Adipocyte (in vitro differentiated cells): ENCODE data around the gene USF1.
"Not testable (repeated sequence)": the region's sequence is repeated elsewhere in the genome, so short reads cannot be mapped to it uniquely, and the experiment has no call there.

Experiments
- DNase-seq: peaks from one replicate; pipeline ENCODE4 v3.0.0-alpha.2; 2015; ENCODE audit warnings: low read depth
- H3K27me3 ChIP-seq: replicated peaks from 2 replicates; pipeline ENCODE4 v1.7.0; 2013; ENCODE audit warnings: mild to moderate bottlenecking, low read length, moderate library complexity; ENCODE audit not compliant: control insufficient read depth, insufficient read depth
- H3K36me3 ChIP-seq: 2 replicates; pipeline ENCODE4 v1.7.0; 2013; ENCODE audit warnings: low read length, mild to moderate bottlenecking, moderate library complexity; ENCODE audit not compliant: control insufficient read depth, insufficient read depth, severe bottlenecking
- H3K4me1 ChIP-seq: 2 replicates; pipeline ENCODE4 v1.7.0; 2013; ENCODE audit warnings: mild to moderate bottlenecking, low read length, moderate library complexity; ENCODE audit not compliant: control insufficient read depth, insufficient read depth
- H3K4me3 ChIP-seq: 2 replicates; pipeline ENCODE4 v1.7.0; 2013; ENCODE audit warnings: mild to moderate bottlenecking, low read length, moderate library complexity
- H3K9ac ChIP-seq: 2 replicates; pipeline ENCODE4 v1.7.0; 2013; ENCODE audit warnings: mild to moderate bottlenecking, low read length, moderate library complexity
- H3K9me3 ChIP-seq: 2 replicates; pipeline ENCODE4 v1.7.0; 2013; ENCODE audit warnings: mild to moderate bottlenecking, low read length, moderate library complexity; ENCODE audit not compliant: control insufficient read depth

Gene USF1

DNA sequence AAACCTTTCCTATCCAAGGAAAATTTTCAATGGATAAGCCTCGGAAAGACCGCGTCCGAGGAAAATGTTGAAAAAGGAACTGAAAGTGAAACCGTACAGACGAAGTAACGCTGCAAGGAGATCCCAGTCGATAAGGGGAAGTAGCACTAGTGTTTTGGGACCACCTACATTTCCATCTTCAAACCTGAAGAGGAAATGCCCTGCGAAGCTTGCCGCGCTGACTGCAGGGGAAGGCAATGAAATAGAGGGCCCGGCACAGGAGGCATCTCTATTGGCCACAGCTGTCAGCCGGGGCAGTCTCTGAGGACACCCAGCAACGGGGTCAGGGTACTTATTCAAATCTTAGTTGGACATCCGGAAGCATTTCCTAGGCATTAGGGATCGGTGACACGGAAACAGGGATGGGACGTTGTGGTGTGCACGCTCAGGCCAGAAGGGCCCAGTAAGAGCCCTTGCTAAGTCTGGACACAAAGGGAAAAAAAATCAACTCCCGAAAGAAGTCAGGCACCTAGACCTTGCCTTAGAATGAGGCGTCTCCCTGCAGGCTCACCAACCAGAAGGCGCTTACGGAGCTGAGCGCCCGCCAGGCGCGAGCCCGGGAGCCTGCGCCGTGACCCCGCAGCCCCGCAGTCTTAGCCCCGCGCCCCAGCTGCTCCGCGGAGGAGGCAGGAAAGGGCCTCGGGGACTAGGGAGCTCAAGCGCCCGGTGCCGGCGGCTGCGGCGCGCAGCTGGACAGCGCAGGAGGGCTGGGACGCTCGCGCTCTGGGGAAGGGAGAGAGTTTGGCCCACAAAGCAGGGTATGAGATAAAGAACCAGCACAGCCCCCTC is 655 bp downstream of the USF1 start:
- DNase-seq: peak; percentile 78
- Histone ChIP-seq H3K9me3 (peaks cover 18% of the 10 kb centered on the region), H3K4me1 (peaks cover 14% of the 10 kb centered on the region), H3K9ac (peak overlapping the region; percentile 98), H3K36me3 (peaks cover 28% of the 10 kb centered on the region), H3K4me3 (peak overlapping the region; percentile 96), H3K27me3 (no peaks in the 10 kb centered on the region)

GRCh38 chr1:161044535-161044907 is 1.3 kb downstream of the USF1 start:
- Histone ChIP-seq H3K4me1 (peaks cover 14% of the 10 kb centered on the region), H3K27me3 (no peaks in the 10 kb centered on the region), H3K4me3 (peak overlapping the region; percentile 96), H3K9ac (peak overlapping the region; percentile 98), H3K9me3 (peaks cover 14% of the 10 kb centered on the region), H3K36me3 (peaks cover 34% of the 10 kb centered on the region)
- peak; percentile 45 for DNase-seq

GRCh38 chr1:161039546-161039945 is 6.2 kb downstream of the USF1 start:
- Histone ChIP-seq H3K9ac (no peak overlapping the region), H3K27me3 (no peaks in the 10 kb centered on the region), H3K4me1 (peaks cover 10% of the 10 kb centered on the region), H3K4me3 (no peak overlapping the region), H3K36me3 (peaks cover 50% of the 10 kb centered on the region), H3K9me3 (no peaks in the 10 kb centered on the region)
- DNase-seq: no peak

- Histone ChIP-seq H3K36me3 (peaks cover 50% of the 10 kb centered on the region), H3K9me3 (no peaks in the 10 kb centered on the region), H3K4me1 (peaks cover 6% of the 10 kb centered on the region), H3K27me3 (no peaks in the 10 kb centered on the region), H3K9ac (no peak overlapping the region), H3K4me3 (no peak overlapping the region)
- DNase-seq: no peak
Measured at GRCh38 chr1:161039154-161039545, 6.6 kb downstream of the USF1 start.

- Histone ChIP-seq H3K4me1 (peaks cover 4% of the 10 kb centered on the region), H3K4me3 (no peak within 1 kb of the TSS), H3K36me3 (peaks cover 50% of the 10 kb centered on the region), H3K9me3 (no peaks in the 10 kb centered on the region), H3K9ac (peak within 1 kb of the TSS; percentile 5), H3K27me3 (no peaks in the 10 kb centered on the region)
- DNase-seq: no peak
Measured at GRCh38 chr1:161038523-161039153, 7.1 kb downstream of the USF1 start, which contains the start of gene TSTD1. TSS of gene TSTD1 (minus strand) at chr1:161038964. CDS start at chr1:161038889, 75 bp downstream.

DNA sequence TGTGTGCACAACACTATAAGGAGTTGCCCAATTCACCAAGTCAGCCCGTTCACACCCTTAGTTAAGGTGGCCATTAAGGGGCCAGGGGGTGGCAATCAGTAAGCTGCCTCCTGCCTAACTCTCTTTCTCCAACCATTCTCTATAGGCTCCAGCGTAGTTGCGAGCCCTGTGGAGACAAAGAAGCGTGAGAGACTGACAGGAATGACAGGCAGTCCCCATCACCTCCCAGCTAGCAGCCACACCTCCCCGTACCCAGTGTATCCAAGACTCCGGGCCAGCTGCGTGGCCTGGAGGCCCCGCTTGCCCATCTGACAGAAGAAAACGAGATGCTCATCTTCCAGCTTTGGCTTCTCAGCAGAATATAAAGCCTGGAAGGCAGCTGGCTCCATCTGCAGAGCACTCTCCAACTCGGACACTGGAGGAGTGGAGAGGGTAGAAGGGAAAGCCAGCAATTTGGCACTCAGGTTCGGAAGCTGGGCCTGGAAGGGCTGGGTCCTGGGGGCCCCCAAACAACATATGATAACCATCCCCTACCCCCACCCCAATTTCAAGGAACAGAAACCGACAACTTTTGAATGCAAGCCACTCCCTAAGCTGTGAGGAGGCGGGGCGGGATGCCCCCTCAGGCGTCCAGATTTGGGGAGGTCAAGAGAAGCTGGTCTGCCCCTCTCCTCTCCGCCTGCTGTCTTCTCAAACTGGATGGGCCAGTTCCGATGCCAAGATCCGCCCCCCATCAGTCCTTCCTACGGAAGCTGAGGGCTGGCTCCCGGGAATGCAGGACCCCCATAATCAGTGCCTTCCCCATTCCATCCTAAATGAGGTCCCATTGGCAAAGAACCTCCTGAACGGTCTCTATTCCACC is 7.9 kb downstream of the USF1 start:
- Histone ChIP-seq H3K9me3 (no peaks in the 10 kb centered on the region), H3K9ac (no peak overlapping the region), H3K4me3 (no peak overlapping the region), H3K27me3 (no peaks in the 10 kb centered on the region), H3K4me1 (peaks cover 8% of the 10 kb centered on the region), H3K36me3 (peaks cover 49% of the 10 kb centered on the region)
- DNase-seq: no peak

DNA sequence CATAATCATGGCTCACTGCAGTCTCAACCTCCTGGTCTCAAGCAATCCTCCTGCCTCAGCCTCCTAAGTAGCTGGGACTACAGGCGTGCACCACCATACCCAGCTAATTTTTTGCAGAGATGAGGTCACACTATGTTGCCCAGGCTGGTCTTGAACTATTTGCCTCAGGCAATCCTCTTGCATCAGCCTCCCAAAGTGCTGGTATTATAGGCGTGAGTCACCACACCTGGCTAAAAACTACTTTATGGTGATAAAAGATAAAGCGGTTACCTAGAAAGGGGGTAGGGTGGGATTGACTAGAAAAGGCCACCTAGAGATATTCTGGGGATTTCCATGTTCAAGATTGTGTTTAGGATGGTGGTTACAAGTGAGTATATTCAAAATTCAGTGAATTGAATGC is 12.0 kb downstream of the USF1 start:
- Histone ChIP-seq H3K4me3 (no peak overlapping the region), H3K4me1 (peaks cover 29% of the 10 kb centered on the region), H3K9me3 (no peaks in the 10 kb centered on the region), H3K36me3 (peaks cover 8% of the 10 kb centered on the region), H3K27me3 (no peaks in the 10 kb centered on the region), H3K9ac (no peak overlapping the region)
- no peak for DNase-seq

DNA sequence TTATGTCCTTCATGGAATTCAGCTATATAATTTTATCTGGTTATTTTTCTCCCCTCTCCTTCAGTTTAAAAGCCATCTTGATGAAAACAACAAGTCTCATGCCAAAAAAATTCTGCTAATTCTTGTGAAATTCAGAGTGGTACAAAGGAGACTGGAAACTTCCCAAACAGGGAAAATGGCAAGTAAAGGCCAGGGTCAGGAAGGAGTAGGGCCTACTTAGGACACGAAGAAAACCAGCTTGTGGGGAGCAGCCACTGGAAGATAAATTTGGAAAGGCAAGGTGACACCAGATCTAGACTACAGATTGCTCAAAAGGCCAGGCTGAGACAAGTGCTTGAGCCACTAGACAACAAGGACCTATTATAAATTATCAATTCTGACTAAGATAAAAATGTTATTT is 13.4 kb downstream of the USF1 start:
- Histone ChIP-seq H3K4me1 (peaks cover 29% of the 10 kb centered on the region), H3K36me3 (no peaks in the 10 kb centered on the region), H3K4me3 (peak overlapping the region; percentile 32), H3K9ac (peak overlapping the region; percentile 75), H3K27me3 (no peaks in the 10 kb centered on the region), H3K9me3 (no peaks in the 10 kb centered on the region)
- DNase-seq: peak; percentile 34

DNA sequence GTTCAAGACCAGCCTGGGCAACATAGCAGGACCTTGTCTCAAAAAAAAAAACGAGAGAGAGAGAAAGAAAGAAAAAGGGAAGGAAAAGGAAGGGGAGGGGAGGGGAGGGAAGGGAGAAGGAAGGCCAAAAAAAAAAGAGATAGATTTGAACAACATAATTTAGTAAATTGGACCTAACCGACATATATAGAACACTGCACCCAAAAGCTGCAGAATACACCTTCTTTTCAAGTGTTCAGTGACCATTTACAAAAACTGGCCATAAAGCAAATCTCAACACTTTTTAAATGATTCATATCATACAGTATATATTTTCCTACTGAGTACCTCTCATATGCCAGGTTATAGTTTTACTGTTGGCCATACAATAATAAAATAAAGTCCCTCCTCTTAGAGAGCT is 13.9 kb downstream of the USF1 start:
- Histone ChIP-seq H3K9me3 (no peaks in the 10 kb centered on the region), H3K4me1 (peaks cover 29% of the 10 kb centered on the region), H3K27me3 (no peaks in the 10 kb centered on the region), H3K36me3 (no peaks in the 10 kb centered on the region), H3K4me3 (peak overlapping the region; percentile 32), H3K9ac (peak overlapping the region; percentile 75)
- no peak for DNase-seq

- not testable (repeated sequence) for H3K4me3 ChIP-seq, DNase-seq, H3K9me3 ChIP-seq, H3K36me3 ChIP-seq, H3K27me3 ChIP-seq, H3K9ac ChIP-seq
- H3K4me1 ChIP-seq: peaks cover 25% of the 10 kb centered on the region
Measured at GRCh38 chr1:161029466-161029865, 16.3 kb downstream of the USF1 start.

GRCh38 chr1:161026954-161027353 is 18.8 kb downstream of the USF1 start:
- H3K36me3 ChIP-seq, H3K27me3 ChIP-seq, H3K4me3 ChIP-seq, H3K9me3 ChIP-seq, DNase-seq, H3K9ac ChIP-seq: not testable (repeated sequence)
- H3K4me1 ChIP-seq: peaks cover 17% of the 10 kb centered on the region
